C1 segment of cervical spinal cord (tissue), 14 donors: Measurements from ENCODE around the gene MATN3.

Experiments
- DNase-seq, 14 donors: peaks; one replicate each; lab custom pipeline; 2025; lab: John Stamatoyannopoulos, UW

Gene MATN3

GRCh38 chr2:20035955-20036666, 23.6 kb upstream of the MATN3 start:
- no peak for DNase-seq

DNA sequence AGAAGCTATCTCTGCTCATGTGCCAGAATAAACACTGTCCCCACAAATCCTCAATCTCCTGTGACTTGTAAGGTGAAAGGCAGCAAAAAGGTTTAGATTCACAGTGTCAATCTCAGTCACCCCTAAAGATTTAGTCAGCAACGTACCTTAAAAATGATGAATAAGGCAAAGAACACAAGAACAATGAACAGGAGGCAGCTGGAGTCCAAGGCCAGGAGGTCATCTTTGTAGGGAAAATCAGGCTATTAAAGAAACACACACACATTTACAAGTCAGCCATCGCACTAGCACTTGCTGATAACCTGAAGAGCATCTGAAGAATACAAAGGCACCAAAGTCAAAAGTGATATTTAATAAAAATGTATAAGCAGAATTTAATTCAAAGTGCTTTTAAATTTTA, 22.4 kb upstream of the MATN3 start:
- DNase-seq = no peak

GRCh38 chr2:20034218-20034617, 21.8 kb upstream of the MATN3 start:
- no peak for DNase-seq

DNA sequence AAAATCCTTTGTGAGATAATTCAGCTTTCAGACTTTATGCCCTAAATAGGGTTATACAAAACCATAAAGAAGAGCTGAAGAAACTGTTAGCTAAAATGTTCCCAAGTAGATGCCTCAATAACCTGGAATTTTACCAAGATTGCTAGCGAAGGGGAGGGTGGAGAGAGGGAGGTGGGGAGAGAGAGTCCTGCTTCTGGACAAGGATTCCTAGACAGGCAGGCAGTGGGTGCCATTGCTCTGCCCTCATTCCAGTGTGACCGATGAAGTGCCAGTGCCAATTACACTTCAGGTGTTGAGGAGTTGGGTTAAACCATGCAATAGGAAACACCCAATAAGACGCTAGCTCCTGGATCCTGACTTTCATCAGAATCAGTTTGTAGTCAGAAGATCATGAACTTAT, 20.9 kb upstream of the MATN3 start:
- DNase-seq = no peak

DNA sequence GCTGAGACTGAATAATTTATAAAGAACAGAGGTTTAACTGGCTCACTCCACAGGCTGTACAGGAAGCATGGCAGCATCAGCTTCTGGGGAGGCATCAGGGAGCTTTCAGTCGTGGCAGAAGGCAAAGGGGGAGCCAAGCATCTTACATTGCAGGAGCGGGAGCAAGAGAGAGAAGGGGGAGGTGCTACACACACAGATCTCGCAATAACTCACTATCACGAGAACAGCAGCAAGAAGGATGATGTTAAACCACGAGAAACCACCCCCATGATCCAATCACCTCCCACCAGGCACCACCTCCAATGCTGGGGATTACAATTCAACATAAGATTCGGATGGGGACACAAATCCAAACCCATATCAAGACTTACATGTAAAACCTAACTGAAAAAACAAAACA, 17.8 kb upstream of the MATN3 start:
- DNase-seq = no peak

- DNase-seq = no peak
These were observed 15.4 kb upstream of the MATN3 start for GRCh38 chr2:20027705-20028434.

- DNase-seq = no peak
These were observed 14.8 kb upstream of the MATN3 start for GRCh38 chr2:20027260-20027677.

GRCh38 chr2:20025065-20025786, 12.8 kb upstream of the MATN3 start:
- DNase-seq = no peak

GRCh38 chr2:20023688-20024087, 11.2 kb upstream of the MATN3 start:
- no peak for DNase-seq

- no peak for DNase-seq
These were observed 9.0 kb upstream of the MATN3 start for GRCh38 chr2:20021405-20022009.

DNA sequence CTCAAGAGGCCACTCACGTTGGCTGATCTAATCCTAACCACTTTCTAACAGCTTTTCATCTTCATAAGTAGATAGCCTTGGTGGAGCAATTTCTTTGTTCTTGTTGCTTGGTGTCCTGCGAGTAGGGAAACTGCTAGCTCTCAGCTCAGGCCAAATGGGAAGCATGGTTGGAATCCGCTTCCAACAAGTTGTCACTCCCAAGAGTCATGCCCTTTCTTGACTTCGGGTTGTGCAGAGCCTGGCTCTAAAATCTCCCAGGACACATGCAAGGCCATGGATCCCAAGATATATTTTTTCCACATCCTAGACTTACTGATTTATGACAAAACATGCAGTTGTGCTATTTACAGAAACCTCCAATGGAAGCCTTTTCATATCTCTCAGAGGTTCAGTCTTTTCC, 7.3 kb upstream of the MATN3 start:
- DNase-seq = no peak

- no peak for DNase-seq
These were observed 6.2 kb upstream of the MATN3 start for GRCh38 chr2:20018601-20019152.

DNA sequence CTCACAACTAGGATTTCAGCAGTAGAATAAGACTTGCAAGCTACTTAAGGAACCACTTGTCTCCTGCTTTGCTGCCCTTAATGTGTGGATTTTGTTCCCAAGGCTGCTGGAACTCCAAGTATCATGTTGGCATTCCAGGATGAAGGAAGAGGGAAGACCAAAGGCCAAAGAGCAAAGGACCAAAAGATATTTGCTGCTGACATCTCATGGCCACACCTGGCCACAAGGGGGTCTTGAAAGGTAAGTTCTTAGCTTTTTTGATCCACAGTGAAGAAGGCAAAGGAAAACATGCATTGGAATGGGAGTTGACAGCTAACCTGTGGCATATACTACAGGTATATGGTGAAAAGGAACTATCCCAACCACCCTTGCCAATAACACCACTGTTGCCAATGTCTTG, 3.9 kb upstream of the MATN3 start:
- no peak for DNase-seq

DNA sequence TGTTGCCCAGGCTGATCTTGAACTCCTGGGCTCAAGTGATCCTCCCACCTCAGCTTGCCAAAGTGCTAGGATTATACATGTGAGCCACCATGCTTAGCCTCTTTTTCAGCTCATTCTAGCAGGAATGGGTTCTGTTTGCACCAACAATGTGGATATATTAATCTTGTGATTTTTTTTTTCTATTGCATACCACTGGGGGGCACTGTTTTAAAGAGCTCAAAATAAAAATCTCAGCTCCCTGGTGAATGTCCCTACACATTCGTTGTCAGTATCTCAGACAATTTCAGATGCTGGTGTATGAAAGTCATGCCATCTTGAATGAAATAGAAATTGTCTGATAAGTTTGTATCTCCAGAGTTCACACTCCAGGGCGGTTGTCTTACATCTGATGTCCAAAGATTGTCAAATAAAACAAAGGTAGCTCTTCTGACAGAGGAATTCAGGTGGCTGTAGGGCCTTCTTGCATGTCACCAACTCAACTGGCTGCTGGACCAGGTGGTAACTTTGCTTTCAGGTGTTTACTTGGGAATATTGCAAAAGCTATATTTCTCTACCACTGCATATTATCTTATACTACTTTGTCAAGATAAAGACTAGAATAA, 3.1 kb upstream of the MATN3 start:
- peak in 1 of 14 donors; percentile 14 for DNase-seq

- DNase-seq = no peak
These were observed 820 bp upstream of the MATN3 start for GRCh38 chr2:20013126-20013849.

- no peak for DNase-seq
These were observed 511 bp downstream of the MATN3 start for GRCh38 chr2:20012032-20012281.

DNA sequence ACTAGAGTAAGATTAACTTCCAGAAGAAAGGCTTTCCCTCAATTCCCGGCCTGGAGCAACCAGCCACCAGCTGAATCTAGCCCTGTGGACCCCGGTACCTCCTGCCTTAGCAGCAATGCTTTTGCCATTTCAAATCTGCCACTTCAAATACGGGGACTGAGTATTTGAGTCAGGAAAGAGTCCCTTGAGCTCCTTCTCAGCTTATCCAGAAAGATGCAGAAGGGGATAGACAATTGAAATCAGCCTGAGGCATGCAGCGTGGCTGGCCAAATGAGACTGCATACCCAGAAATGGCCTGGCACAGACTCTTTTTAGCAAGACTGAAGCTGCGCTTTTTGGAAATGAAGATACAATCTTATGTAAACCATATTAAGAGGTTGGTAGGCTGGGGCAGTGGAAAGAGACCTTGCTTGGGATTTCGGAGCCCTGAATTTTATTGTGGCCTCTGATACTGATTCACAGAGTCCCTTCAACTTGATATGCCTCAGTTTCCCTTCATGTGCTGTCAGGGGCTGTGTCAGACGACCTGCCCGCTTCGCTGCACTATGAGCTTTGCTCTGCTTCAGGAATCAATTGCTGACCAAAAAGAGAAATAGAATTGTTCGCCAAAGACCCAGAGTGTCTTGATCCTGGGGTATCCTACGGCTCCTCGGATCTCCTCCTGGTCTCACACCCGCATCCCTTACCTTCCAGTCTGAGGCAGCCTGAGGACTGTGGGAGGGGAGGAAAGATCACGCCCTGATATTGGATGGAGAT, 1.0 kb downstream of the MATN3 start:
- no peak for DNase-seq

DNA sequence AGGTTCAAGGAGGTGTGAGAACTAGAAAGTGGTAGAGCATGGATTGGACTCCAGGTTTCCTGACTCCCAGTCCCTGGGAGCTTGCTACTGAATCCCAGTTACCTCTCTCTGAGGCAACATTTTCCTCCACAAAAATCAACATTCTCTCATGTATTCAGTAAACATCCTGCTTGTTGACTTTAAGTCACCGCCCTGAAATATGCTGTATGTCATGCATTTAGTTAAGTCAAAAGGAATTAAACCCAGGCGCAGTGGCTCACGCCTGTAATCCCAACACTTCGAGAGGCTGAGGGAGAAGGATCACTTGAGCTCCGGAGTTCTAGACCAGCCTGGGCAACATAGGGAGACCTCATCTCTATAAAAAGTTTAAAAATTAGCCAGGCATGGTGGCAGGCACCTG, 3.8 kb downstream of the MATN3 start:
- DNase-seq = no peak

DNA sequence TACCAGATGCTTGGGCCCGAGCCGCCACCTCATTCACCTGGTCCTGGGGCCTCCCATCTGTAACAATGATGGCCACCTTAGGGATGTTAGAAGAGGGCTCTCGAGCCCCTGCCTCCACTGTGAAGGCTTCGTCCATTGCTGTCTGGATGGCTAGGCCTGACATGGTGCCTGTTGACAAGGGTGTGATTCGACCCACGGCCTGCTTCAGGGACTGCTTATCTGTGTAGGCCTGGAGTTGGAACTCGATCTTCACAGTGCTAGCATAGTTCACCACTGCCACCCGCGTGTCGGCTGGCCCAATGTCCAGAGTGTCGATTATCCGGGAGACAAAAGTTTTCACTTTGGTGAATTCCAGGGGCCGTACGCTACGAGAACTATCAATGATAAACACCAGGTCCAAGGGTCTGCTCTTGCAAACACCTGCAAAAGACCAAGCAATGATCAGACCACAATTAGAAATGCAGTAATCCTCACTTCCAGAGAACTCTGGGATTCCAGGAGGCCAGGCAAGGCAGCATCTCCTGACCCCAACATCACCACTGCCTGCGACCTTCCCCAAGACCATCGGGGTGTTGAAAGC, 6.5 kb downstream of the MATN3 start:
- DNase-seq = no peak

DNA sequence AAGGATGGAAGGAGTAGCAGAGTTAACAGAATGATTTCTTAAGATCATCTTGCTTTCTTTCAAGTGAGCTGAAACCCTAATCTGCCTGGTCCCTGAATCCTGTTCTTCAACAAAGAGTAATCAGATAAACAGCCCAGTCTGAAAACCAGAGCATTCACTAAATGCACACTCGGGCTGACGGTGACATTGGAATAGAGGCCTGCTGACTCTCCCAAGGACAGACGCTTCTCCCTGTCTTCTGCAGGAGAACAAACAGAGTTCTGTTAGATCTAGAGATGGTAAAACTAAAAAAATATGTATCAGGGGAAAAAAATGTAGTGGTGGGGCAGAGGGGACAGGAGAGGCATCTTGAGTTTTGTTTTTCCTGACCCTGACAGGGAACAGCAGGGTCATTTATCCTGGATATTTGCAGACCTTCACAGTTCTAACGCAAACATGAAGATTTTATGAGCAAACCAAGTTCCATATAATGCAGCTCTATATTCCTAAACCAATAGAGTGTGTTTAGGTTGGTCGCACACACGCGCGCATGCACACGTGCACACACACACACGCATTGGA, 7.3 kb downstream of the MATN3 start:
- no peak for DNase-seq
